K562 (cell line): ENCODE results near the gene UBALD2. TPM values are rescaled to one million over a fixed set of nuclear protein-coding genes. Genes with fewer than 3 reads are reported as not detected.

Experiments
- ARID4B ChIP-seq: sonication (generic); formaldehyde crosslinking; IDR thresholded peaks from 2 replicates; pipeline ENCODE4 v1.8.0; 2022; ENCODE audit warnings: mild to moderate bottlenecking, missing genetic modification reagents
- CHD7 ChIP-seq: fragments of 200-600 bp; sonication (generic); IDR thresholded peaks from one replicate; pipeline ENCODE4 v1.6.1; 2012; ENCODE audit warnings: mild to moderate bottlenecking, low read depth, low read length, inconsistent platforms
- NCOA2 ChIP-seq, 2 experiments: fragments of 450-650 bp; IDR thresholded peaks; 2 replicates each; pipeline ENCODE4 v1.6.1; 2018; ENCODE audit warnings: mild to moderate bottlenecking in 2 of 2, moderate library complexity in 1 of 2; ENCODE audit not compliant: partially characterized antibody in 2 of 2
- RCOR1 ChIP-seq, 2 experiments: IDR thresholded peaks; 2 replicates each; pipeline ENCODE4 v1.6.1; 2012; ENCODE audit warnings: low read depth in 2 of 2, low read length in 2 of 2, borderline replicate concordance in 1 of 2, improper control_type of control experiment in 1 of 2
- SOX6 ChIP-seq: fragments of 450-650 bp; IDR thresholded peaks from 2 replicates; pipeline ENCODE4 v1.6.1; 2014; ENCODE audit warnings: mild to moderate bottlenecking
- ZBTB33 ChIP-seq: sonication (generic); formaldehyde crosslinking; IDR thresholded peaks from 2 replicates; pipeline ENCODE4 v1.8.1; 2023; ENCODE audit warnings: mild to moderate bottlenecking, missing genetic modification reagents
- ZNF174 ChIP-seq: fragments of 250-450 bp; sonication (Bioruptor Pico); IDR thresholded peaks from 2 replicates; pipeline ENCODE4 v1.4.0; 2020; ENCODE audit warnings: mild to moderate bottlenecking
- polyA plus RNA-seq, 8 experiments: library from polyadenylated mRNA; depleted of rRNA in 4 of 8; stranded (reverse) in 5 of 8; unstranded in 3 of 8; fragments of >200 nt; fragmentation: Nextera tagmentation in 2 of 8; fragmentation: Illumina TruSeq in 1 of 8; extraction: Ambion mirVana in 2 of 8; extraction: Trizol in 1 of 8; gene quantifications; 2 replicates each; pipeline versions ENCODE4 v1.2.1 to v1.2.3, GENCODE V29; 2011 to 2014; ENCODE audit warnings: inconsistent platforms in 1 of 8, missing spikeins in 1 of 8
- total RNA-seq, 7 experiments: library from RNA; depleted of rRNA in 6 of 7; stranded (reverse); fragments of >200 nt in 6 of 7; fragmentation: Illumina TruSeq in 2 of 7; extraction: Trizol in 2 of 7; gene quantifications; 2 replicates each; pipeline versions ENCODE4 v1.2.1 to v1.2.3, GENCODE V29; 2011 to 2021; ENCODE audit warnings: low replicate concordance in 1 of 7

The UBALD2 gene
- total and polyA plus RNA-seq, 9 of the 15 experiments (the other 6 are each of a cell fraction or from before 2014, with no cell fraction given) = 2.3 to 94.1 (median 25.3) TPM

GRCh38 chr17:76312735-76313134, 47.6 kb downstream of the UBALD2 start (continued):
- TF ChIP-seq CHD7 (no peak), ZNF174 (CRISPR knock-in tag) (no peak), RCOR1 (IDR thresholded peaks at IDR 0.05; ENCODE audit: borderline replicate concordance in 1 of 2, low read depth in 2 of 2, low read length in 2 of 2) (no peak), SOX6 (no peak), ARID4B (no peak), NCOA2 (IDR thresholded peaks at IDR 0.05; ENCODE audit: partially characterized antibody in 2 of 2) (no peak), ZBTB33 (CRISPR knock-in tag) (no peak)
